HepG2 (cell line): ENCODE measurements around the gene HS3ST3A1. TPM values are rescaled to one million over a fixed set of nuclear protein-coding genes. Genes with fewer than 3 reads are reported as not detected.

Experiments used
- ATAC-seq: fragments of 200-7000 bp; cut with Tn5 transposase; 3 replicates; pipeline ENCODE4 v1.9.1; 2020; ENCODE audit warnings: mild to moderate bottlenecking, moderate library complexity
- BruUV-seq: library from RNA; stranded (reverse); fragments of 400-500 nt; replicated peaks from 2 replicates; lab custom pipeline; 2021; lab: Mats Ljungman, UMichigan
- CTCF ChIA-PET: fragments of 300-600 bp; formaldehyde crosslinking; extraction: SDS; loops from one replicate; lab custom pipeline; 2021; ENCODE audit warnings: low total read pairs, inconsistent platforms, low intra/inter-chr PET ratio; lab: Yijun Ruan, JAX
- POLR2A ChIA-PET: fragments of 350-600 bp; sonication (Branson Sonifier 250); formaldehyde crosslinking; loops from one replicate; lab custom pipeline; 2020; ENCODE audit warnings: antibody characterized with exemption, inconsistent platforms; lab: Yijun Ruan, JAX
- DNase-seq: peaks from one replicate; pipeline ENCODE4 v3.0.0-alpha.2; 2015; ENCODE audit warnings: low spot score
- FAIRE-seq: peaks from 3 replicates; lab custom pipeline; 2011; peaks lifted over from hg19 to GRCh38; lab: Jason Lieb, UNC
- H2AFZ ChIP-seq: one replicate; pipeline ENCODE4 v1.6.1; 2011; ENCODE audit warnings: low read length, inconsistent platforms
- H3K27ac ChIP-seq: fragments of 300-600 bp; 3 replicates; pipeline ENCODE4 v1.8.0; 2011; ENCODE audit warnings: mixed run types, mild to moderate bottlenecking, mixed read lengths, low read length, inconsistent platforms; ENCODE audit not compliant: insufficient read depth; ENCODE audit errors: extremely low read length
- H3K27me3 ChIP-seq, 2 experiments: fragments of 200-600 bp in 1 of 2; 2 replicates in 1 of 2; 3 replicates in 1 of 2; pipeline versions ENCODE4 v1.6.0 to v1.8.0; 2011; ENCODE audit warnings: low read length in 2 of 2, mild to moderate bottlenecking in 2 of 2, moderate library complexity in 2 of 2, inconsistent platforms in 1 of 2; ENCODE audit not compliant: insufficient read depth in 2 of 2, control insufficient read depth in 1 of 2
- H3K36me3 ChIP-seq, 2 experiments: fragments of 200-600 bp in 1 of 2; replicated peaks in 1 of 2; 2 replicates in 1 of 2; 3 replicates in 1 of 2; pipeline versions ENCODE4 v1.5.1 to v1.8.0; 2011; ENCODE audit warnings: low read length in 2 of 2, inconsistent platforms in 1 of 2; ENCODE audit not compliant: insufficient read depth in 2 of 2, control insufficient read depth in 1 of 2
- H3K4me1 ChIP-seq: 2 replicates; pipeline ENCODE4 v1.5.1; 2012; ENCODE audit warnings: low read length, inconsistent platforms; ENCODE audit not compliant: insufficient read depth
- H3K4me2 ChIP-seq: 2 replicates; pipeline ENCODE4 v1.6.0; 2011; ENCODE audit warnings: low read depth, low read length, inconsistent platforms
- H3K4me3 ChIP-seq, 3 experiments: fragments of 200-600 bp in 1 of 3; sonication (generic), shearing (Covaris generic) in 1 of 3; replicated peaks in 1 of 3; 2 replicates each; pipeline ENCODE4 v1.5.1; 2011 to 2016; ENCODE audit warnings: low read length in 3 of 3, inconsistent platforms in 2 of 3, low read depth in 2 of 3, mild to moderate bottlenecking in 2 of 3, control low read depth in 1 of 3, mixed read lengths in 1 of 3; ENCODE audit not compliant: insufficient read depth in 1 of 3
- H3K79me2 ChIP-seq: one replicate; pipeline ENCODE4 v1.6.1; 2011; ENCODE audit warnings: low read length, inconsistent platforms; ENCODE audit not compliant: insufficient read depth
- H3K9ac ChIP-seq: 2 replicates; pipeline ENCODE4 v1.6.0; 2011; ENCODE audit warnings: mild to moderate bottlenecking, low read depth, low read length, inconsistent platforms; ENCODE audit not compliant: insufficient read depth
- H3K9me3 ChIP-seq: 2 replicates; pipeline ENCODE4 v1.5.1; 2012; ENCODE audit warnings: mild to moderate bottlenecking, low read length
- H4K20me1 ChIP-seq: 2 replicates; pipeline ENCODE4 v1.6.0; 2011; ENCODE audit warnings: inconsistent platforms, mild to moderate bottlenecking, low read length, moderate library complexity; ENCODE audit not compliant: insufficient read depth
- ATF6 ChIP-seq: sonication (generic); formaldehyde crosslinking; conservative IDR thresholded peaks from 2 replicates; pipeline ENCODE4 v1.4.0; 2020; ENCODE audit warnings: missing genetic modification reagents
- KAT8 ChIP-seq: IDR thresholded peaks from 2 replicates; pipeline ENCODE4 v1.6.1; 2016; ENCODE audit warnings: missing genetic modification reagents, missing compliant biosample characterization
- NFAT5 ChIP-seq: sonication (generic); formaldehyde crosslinking; IDR thresholded peaks from 2 replicates; pipeline ENCODE4 v1.4.0; 2020; ENCODE audit warnings: missing genetic modification reagents
- SALL2 ChIP-seq: sonication (generic); formaldehyde crosslinking; IDR thresholded peaks from 2 replicates; pipeline ENCODE4 v1.8.1; 2023; ENCODE audit warnings: mild to moderate bottlenecking, missing genetic modification reagents, inconsistent platforms
- TFDP2 ChIP-seq: sonication (generic); formaldehyde crosslinking; IDR thresholded peaks from 2 replicates; pipeline ENCODE4 v1.4.0; 2020; ENCODE audit warnings: missing genetic modification reagents
- ZBTB8A ChIP-seq: sonication (generic); formaldehyde crosslinking; IDR thresholded peaks from 2 replicates; pipeline ENCODE4 v1.4.0; 2020; ENCODE audit warnings: mild to moderate bottlenecking, low read depth, missing genetic modification reagents, borderline replicate concordance
- ZNF225 ChIP-seq: sonication (generic); formaldehyde crosslinking; IDR thresholded peaks from 2 replicates; pipeline ENCODE4 v1.4.0; 2020; ENCODE audit warnings: mild to moderate bottlenecking, missing genetic modification reagents
- ZNF557 ChIP-seq: sonication (generic); formaldehyde crosslinking; IDR thresholded peaks from 2 replicates; pipeline ENCODE4 v1.4.0; 2020; ENCODE audit warnings: missing genetic modification reagents
- in situ Hi-C: cut with HindIII; loops from 2 replicates; pipeline ENCODE4 v1.10.0; 2017; ENCODE audit warnings: low pct_unique_long_range_greater_than_20kb; ENCODE audit not compliant: extremely low pct_ligation_motif_present
- intact Hi-C: fragments of 100-400 bp; cut with micrococcal nuclease; formaldehyde crosslinking; loops from one replicate; pipeline ENCODE4 v1.10.0; 2022; ENCODE audit not compliant: unreplicated experiment
- polyA plus RNA-seq, 8 experiments: library from polyadenylated mRNA; depleted of rRNA in 3 of 8; stranded (reverse) in 7 of 8; unstranded in 1 of 8; fragments of >200 nt; fragmentation: Illumina TruSeq in 4 of 8; extraction: Trizol in 4 of 8; gene quantifications; 2 replicates each; pipeline versions ENCODE4 v1.2.1 to v1.2.3, GENCODE V29; 2011 to 2016; ENCODE audit warnings: low read depth in 4 of 8, missing spikeins in 1 of 8, mixed read lengths in 1 of 8; ENCODE audit not compliant: insufficient read depth in 1 of 8
- total RNA-seq, 5 experiments: library from RNA; depleted of rRNA; stranded (reverse); fragments of >200 nt; fragmentation: Illumina TruSeq; extraction: Trizol; gene quantifications; 2 replicates each; pipeline ENCODE4 v1.2.3, GENCODE V29; 2016; ENCODE audit warnings: low read depth in 1 of 5

Gene HS3ST3A1
- total and polyA plus RNA-seq, 2 of the 13 experiments (the other 11 are each of a cell fraction or from before 2014, with no cell fraction given): 1.3 to 3.5 TPM

GRCh38 chr17:13544292-13544691 is 57.4 kb downstream of the HS3ST3A1 start (continued):
- TF ChIP-seq NFAT5: no peak
- TF ChIP-seq, all 625 proteins: peak for 0

GRCh38 chr17:13542636-13543035 is 59.1 kb downstream of the HS3ST3A1 start:
- TF ChIP-seq ZBTB8A (CRISPR knock-in tag) (no peak), ZNF225 (CRISPR knock-in tag) (no peak), KAT8 (CRISPR knock-in tag) (no peak), ATF6 (no peak), ZNF557 (CRISPR knock-in tag) (no peak), SALL2 (CRISPR knock-in tag) (no peak), TFDP2 (CRISPR knock-in tag) (no peak)
- DNase-seq (no peak), ATAC-seq (no peak), FAIRE-seq (no peak)
- ChIA-PET CTCF (no interaction called here), POLR2A (no interaction called here)
- Histone ChIP-seq H2AFZ (no peak overlapping the region), H3K79me2 (no peaks in the 10 kb centered on the region), H3K27ac (no peak overlapping the region), H3K4me1 (no peaks in the 10 kb centered on the region), H3K27me3 (peaks cover 0 to 4% of the 10 kb centered on the region in 2 experiments; a peak in 2 of 5 replicates), H3K4me3 (no peak overlapping the region), H4K20me1 (no peaks in the 10 kb centered on the region), H3K4me2 (no peak overlapping the region), H3K9ac (no peak overlapping the region), H3K9me3 (no peaks in the 10 kb centered on the region), H3K36me3 (no peaks in the 10 kb centered on the region)
- intact Hi-C loops (no loop called here), in situ Hi-C loops (no loop called here)
- no TSS peak for BruUV-seq
